ENCODE measurements around the gene POLE2. TPM values are rescaled to one million over a fixed set of nuclear protein-coding genes. Genes with fewer than 3 reads are reported as not detected.

The POLE2 gene
- total and polyA plus RNA-seq, 2 of the 13 experiments (the other 11 are each of a cell fraction or from before 2014, with no cell fraction given), result 16.6 to 37.0 TPM

DNA sequence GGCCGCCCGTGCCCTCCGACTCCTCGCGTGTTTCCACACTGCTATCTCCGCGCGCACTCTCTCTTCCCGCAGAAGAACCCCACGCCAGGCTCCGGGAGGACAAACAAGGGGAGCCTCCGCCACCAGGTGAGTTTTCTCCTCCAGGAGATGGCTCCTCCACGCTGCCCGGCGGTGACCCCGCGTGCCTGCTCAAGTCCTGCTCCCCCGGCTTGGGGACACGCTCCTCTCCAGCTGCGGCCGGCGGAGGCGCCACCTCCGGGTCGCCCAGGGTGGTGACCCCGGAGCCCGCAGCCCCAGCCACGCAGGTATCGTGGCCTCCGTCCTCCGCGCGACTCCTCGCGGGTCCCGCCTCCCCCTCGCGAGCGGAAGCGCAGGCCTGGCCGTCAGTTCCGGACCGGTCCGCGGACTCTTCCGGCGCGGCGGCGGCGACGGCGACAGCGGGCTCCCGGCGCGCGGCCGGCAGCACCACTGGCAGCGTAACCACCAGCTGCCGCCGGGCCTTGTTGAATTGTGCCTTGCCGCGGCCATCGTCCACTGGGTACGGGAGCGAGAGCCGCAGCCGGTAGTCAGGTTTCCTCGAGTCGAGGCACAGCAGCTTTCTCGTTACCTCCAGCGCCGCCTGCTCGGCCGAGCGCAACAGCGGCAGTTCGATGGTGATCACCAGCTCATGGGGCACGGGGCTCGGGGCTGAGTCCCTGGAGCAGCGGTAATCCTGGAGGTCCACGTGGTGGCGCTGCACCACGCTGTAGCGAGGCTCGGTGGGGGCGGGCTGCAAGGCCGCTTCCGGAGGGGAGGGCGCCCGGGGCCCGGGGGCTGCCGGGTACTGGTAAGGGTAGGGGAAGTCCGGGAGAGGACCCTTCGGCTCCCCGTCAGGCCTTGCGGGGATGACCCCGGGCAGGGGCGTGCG is 54.1 kb downstream of the POLE2 start (continued):
- TF ChIP-seq JUN (CRISPR knock-in tag; IDR thresholded peaks at IDR 0.05), result peak; percentile 42; the same call in 1 of the 2 replicates
- no peak for TF ChIP-seq RBM22 (optimal IDR thresholded peaks at IDR 0.05; ENCODE audit: low read length)
- TF ChIP-seq TCF12 (IDR thresholded peaks at IDR 0.05), result no peak
- TF ChIP-seq TCF12 (CRISPR knock-in tag; IDR thresholded peaks at IDR 0.05), result peak; percentile 61; the same call in 1 of the 2 replicates
- TF ChIP-seq PPARG (CRISPR knock-in tag; conservative IDR thresholded peaks at IDR 0.05), result no peak; the same call in 1 of the 2 replicates
- TF ChIP-seq SP140L (CRISPR knock-in tag; IDR thresholded peaks at IDR 0.05; ENCODE audit: borderline replicate concordance), result no peak
- no peak for TF ChIP-seq FOSL1 (CRISPR knock-in tag; IDR thresholded peaks at IDR 0.05; ENCODE audit: borderline replicate concordance)
- TF ChIP-seq BORCS8-MEF2B (CRISPR knock-in tag; IDR thresholded peaks at IDR 0.05), result peak; percentile 48; the same call in 1 of the 2 replicates
- TF ChIP-seq SCMH1 (CRISPR knock-in tag; IDR thresholded peaks at IDR 0.05; ENCODE audit: borderline replicate concordance), result no peak
- no peak; the same call in 1 of the 2 replicates for TF ChIP-seq YEATS2 (CRISPR knock-in tag; IDR thresholded peaks at IDR 0.05; ENCODE audit: borderline replicate concordance)
- peak; percentile 70; the same call in 1 of the 2 replicates for TF ChIP-seq ZBTB26 (CRISPR knock-in tag; IDR thresholded peaks at IDR 0.05; ENCODE audit: borderline replicate concordance)
- TF ChIP-seq, protein P1, sequence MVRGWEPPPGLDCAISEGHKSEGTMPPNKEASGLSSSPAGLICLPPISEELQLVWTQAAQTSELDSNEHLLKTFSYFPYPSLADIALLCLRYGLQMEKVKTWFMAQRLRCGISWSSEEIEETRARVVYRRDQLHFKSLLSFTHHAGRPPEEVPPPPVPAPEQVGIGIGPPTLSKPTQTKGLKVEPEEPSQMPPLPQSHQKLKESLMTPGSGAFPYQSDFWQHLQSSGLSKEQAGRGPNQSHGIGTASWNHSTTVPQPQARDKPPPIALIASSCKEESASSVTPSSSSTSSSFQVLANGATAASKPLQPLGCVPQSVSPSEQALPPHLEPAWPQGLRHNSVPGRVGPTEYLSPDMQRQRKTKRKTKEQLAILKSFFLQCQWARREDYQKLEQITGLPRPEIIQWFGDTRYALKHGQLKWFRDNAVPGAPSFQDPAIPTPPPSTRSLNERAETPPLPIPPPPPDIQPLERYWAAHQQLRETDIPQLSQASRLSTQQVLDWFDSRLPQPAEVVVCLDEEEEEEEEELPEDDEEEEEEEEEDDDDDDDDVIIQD (CRISPR knock-in tag; IDR thresholded peaks at IDR 0.05; ENCODE audit: low read depth), result no peak
- no peak for TF ChIP-seq MBNL3 (CRISPR knock-in tag; conservative IDR thresholded peaks at IDR 0.05)
- TF ChIP-seq HDAC2 (CRISPR knock-in tag; IDR thresholded peaks at IDR 0.05), result peak; percentile 48; the same call in 1 of the 2 replicates
- TF ChIP-seq GTF3A (CRISPR knock-in tag; conservative IDR thresholded peaks at IDR 0.05), result peak; percentile 90; the same call in 1 of the 2 replicates
- TF ChIP-seq HNRNPH1 (optimal IDR thresholded peaks at IDR 0.05; ENCODE audit: low read depth, low read length), result no peak
- TF ChIP-seq ZFP1 (CRISPR knock-in tag; IDR thresholded peaks at IDR 0.05), result 0 out of 2 replicates have a peak, but pooled peaks have one; percentile 53
- TF ChIP-seq ZSCAN22 (CRISPR knock-in tag; IDR thresholded peaks at IDR 0.05), result peak; percentile 52; the same call in 1 of the 2 replicates
- TF ChIP-seq RAD21 (CRISPR knock-in tag; IDR thresholded peaks at IDR 0.05), result peak; percentile 93
- no peak for TF ChIP-seq SIX1 (CRISPR knock-in tag; IDR thresholded peaks at IDR 0.05; ENCODE audit: borderline replicate concordance)
- TF ChIP-seq, protein P2, sequence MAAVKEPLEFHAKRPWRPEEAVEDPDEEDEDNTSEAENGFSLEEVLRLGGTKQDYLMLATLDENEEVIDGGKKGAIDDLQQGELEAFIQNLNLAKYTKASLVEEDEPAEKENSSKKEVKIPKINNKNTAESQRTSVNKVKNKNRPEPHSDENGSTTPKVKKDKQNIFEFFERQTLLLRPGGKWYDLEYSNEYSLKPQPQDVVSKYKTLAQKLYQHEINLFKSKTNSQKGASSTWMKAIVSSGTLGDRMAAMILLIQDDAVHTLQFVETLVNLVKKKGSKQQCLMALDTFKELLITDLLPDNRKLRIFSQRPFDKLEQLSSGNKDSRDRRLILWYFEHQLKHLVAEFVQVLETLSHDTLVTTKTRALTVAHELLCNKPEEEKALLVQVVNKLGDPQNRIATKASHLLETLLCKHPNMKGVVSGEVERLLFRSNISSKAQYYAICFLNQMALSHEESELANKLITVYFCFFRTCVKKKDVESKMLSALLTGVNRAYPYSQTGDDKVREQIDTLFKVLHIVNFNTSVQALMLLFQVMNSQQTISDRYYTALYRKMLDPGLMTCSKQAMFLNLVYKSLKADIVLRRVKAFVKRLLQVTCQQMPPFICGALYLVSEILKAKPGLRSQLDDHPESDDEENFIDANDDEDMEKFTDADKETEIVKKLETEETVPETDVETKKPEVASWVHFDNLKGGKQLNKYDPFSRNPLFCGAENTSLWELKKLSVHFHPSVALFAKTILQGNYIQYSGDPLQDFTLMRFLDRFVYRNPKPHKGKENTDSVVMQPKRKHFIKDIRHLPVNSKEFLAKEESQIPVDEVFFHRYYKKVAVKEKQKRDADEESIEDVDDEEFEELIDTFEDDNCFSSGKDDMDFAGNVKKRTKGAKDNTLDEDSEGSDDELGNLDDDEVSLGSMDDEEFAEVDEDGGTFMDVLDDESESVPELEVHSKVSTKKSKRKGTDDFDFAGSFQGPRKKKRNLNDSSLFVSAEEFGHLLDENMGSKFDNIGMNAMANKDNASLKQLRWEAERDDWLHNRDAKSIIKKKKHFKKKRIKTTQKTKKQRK (IDR thresholded peaks at IDR 0.05; ENCODE audit: low read length), result no peak
- no peak; the same call in 1 of the 2 replicates for TF ChIP-seq ZNF432 (CRISPR knock-in tag; IDR thresholded peaks at IDR 0.05; ENCODE audit: borderline replicate concordance)
- 0 out of 2 replicates have a peak, but pooled peaks have one; percentile 14 for TF ChIP-seq ZNF878 (CRISPR knock-in tag; IDR thresholded peaks at IDR 0.05)
- TF ChIP-seq ZNF713 (CRISPR knock-in tag; IDR thresholded peaks at IDR 0.05), result no peak; the same call in 1 of the 2 replicates
